Placental epithelial cell (primary cell): ENCODE results near the gene GKN2. TPM values are rescaled to one million over a fixed set of nuclear protein-coding genes. Genes with fewer than 3 reads are reported as not detected.

Experiments used
- total RNA-seq: library from RNA; depleted of rRNA; stranded (reverse); fragments of >200 nt; gene quantifications from 2 replicates; pipeline ENCODE4 v1.2.3, GENCODE V29; 2012

Gene GKN2, protein sequence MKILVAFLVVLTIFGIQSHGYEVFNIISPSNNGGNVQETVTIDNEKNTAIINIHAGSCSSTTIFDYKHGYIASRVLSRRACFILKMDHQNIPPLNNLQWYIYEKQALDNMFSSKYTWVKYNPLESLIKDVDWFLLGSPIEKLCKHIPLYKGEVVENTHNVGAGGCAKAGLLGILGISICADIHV
- not detected in 2 replicates for total RNA-seq

GRCh38 chr2:68952887-68953521 lies at the start of gene GKN2:
Gene GKN2 (minus strand): TSS chr2:68952893. CDS start chr2:68952861, 32 bp downstream.

GRCh38 chr2:68974251-68974650 lies 21.6 kb upstream of the GKN2 start, which contains the start of gene GKN1:
Gene GKN1 (plus strand): TSS chr2:68974636. CDS start chr2:68974678, 42 bp downstream.

Other genes with a start within 250 kb of the GKN2 start
- gene ARHGAP25, start 218.1 kb downstream of the GKN2 start, total RNA-seq = 0.79 and 2.2 TPM in 2 replicates
- not detected in 2 replicates for gene BMP10, start 81.5 kb downstream of the GKN2 start, total RNA-seq
- gene GKN1, start 21.7 kb upstream of the GKN2 start, total RNA-seq = not detected in 2 replicates
- gene ANTXR1, start 60.3 kb upstream of the GKN2 start, total RNA-seq = 21.9 and 22.8 TPM in 2 replicates